GM18505 (cell line): ENCODE measurements around the gene PPP2R2B.

Experiments used
- ATAC-seq: cut with Tn5 transposase; IDR thresholded peaks from one replicate; pipeline ENCODE4 v1.9.1; 2021; ENCODE audit not compliant: unreplicated experiment
- POLR2A ChIP-seq: IDR thresholded peaks from 4 replicates; pipeline ENCODE4 v1.6.1; 2011; ENCODE audit warnings: borderline replicate concordance; ENCODE audit not compliant: insufficient read depth, insufficient read length; ENCODE audit errors: extremely low read depth

Gene PPP2R2B

DNA sequence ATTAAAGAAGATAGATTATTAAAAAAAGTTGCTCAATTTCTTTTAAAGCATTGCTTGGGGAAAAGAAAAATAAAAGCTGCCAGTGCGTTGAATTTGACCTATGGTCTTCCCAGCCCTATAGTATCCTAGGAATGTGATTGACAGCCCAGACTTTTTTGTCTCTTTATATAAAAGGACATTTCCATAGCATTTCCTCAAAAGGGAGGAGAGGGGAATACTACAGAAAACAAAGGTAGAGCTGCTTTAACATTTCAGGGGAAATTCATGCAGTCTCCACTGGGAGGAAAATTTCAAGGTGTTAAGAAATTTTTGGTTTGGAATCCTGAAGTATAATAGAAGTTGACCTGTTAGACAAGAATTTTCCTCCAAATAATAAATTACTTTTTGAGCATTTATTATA is 344.7 kb downstream of the PPP2R2B start:
- no peak for TF ChIP-seq POLR2A
- ATAC-seq, result no peak

GRCh38 chr5:146533260-146533857 is 345.2 kb downstream of the PPP2R2B start:
- no peak for TF ChIP-seq POLR2A
- peak; percentile 96 for ATAC-seq
